Neural crest cell (in vitro differentiated cells): ENCODE measurements around the gene TMA16. TPM values are rescaled to one million over a fixed set of nuclear protein-coding genes. Genes with fewer than 3 reads are reported as not detected.

Experiments
- DNase-seq: peaks from one replicate; pipeline ENCODE4 v3.0.0; 2021; ENCODE audit warnings: low read depth, mixed read lengths, low spot score
- H3K27ac Mint-ChIP-seq: one replicate; pipeline ENCODE4 v1.8.0; 2021; ENCODE audit warnings: mild to moderate bottlenecking, mixed read lengths; ENCODE audit not compliant: unreplicated experiment
- H3K27me3 Mint-ChIP-seq: 2 replicates; pipeline ENCODE4 v1.8.0; 2021; ENCODE audit warnings: low read depth, mild to moderate bottlenecking, mixed read lengths
- H3K36me3 Mint-ChIP-seq: 2 replicates; pipeline ENCODE4 v1.8.0; 2021; ENCODE audit warnings: low read depth, mild to moderate bottlenecking, mixed read lengths
- H3K4me1 Mint-ChIP-seq: 2 replicates; pipeline ENCODE4 v1.8.0; 2021; ENCODE audit warnings: mixed read lengths
- H3K4me3 Mint-ChIP-seq: one replicate; pipeline ENCODE4 v1.8.0; 2021; ENCODE audit warnings: mild to moderate bottlenecking, mixed read lengths
- H3K9me3 Mint-ChIP-seq: 2 replicates; pipeline ENCODE4 v1.8.0; 2021; ENCODE audit warnings: mixed read lengths
- total RNA-seq: library from RNA; stranded (reverse); gene quantifications from 2 replicates; pipeline ENCODE4 v1.2.1, GENCODE V29; 2021
- TF ChIP-seq, protein P1 (sequence below): fragments of 200-600 bp; sonication (generic); conservative IDR thresholded peaks from 2 replicates; pipeline ENCODE4 v1.5.0; 2021; ENCODE audit warnings: antibody characterized with exemption, mild to moderate bottlenecking

The TMA16 gene
- total RNA-seq, 1 donor from 2014 or later, result 43.9 TPM

DNA sequence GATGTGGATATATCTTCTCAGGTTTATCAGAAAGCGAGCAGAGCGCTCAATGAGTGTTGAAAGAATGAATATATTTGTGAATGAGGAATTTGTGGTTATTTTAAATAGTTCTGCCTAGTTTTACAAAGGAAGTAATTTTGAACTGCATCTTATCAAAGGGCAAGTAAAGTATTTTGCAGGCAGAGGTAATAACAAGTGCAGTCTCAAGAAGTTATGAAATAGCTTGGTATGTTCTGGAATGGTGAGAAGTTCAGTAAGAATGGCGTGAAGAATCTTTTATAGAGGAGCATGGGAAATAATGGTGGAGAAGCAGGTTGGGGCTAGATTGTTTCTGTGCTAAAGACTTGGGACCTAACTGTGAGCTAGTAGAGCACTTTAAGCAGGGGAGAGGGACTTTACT is 10.9 kb downstream of the TMA16 start:
- Mint-ChIP-seq H3K36me3 (peaks cover 5% of the 10 kb centered on the region), H3K27ac (no peak overlapping the region), H3K9me3 (no peaks in the 10 kb centered on the region), H3K27me3 (no peaks in the 10 kb centered on the region), H3K4me1 (peaks cover 24% of the 10 kb centered on the region), H3K4me3 (no peak overlapping the region)
- TF ChIP-seq, protein P1, sequence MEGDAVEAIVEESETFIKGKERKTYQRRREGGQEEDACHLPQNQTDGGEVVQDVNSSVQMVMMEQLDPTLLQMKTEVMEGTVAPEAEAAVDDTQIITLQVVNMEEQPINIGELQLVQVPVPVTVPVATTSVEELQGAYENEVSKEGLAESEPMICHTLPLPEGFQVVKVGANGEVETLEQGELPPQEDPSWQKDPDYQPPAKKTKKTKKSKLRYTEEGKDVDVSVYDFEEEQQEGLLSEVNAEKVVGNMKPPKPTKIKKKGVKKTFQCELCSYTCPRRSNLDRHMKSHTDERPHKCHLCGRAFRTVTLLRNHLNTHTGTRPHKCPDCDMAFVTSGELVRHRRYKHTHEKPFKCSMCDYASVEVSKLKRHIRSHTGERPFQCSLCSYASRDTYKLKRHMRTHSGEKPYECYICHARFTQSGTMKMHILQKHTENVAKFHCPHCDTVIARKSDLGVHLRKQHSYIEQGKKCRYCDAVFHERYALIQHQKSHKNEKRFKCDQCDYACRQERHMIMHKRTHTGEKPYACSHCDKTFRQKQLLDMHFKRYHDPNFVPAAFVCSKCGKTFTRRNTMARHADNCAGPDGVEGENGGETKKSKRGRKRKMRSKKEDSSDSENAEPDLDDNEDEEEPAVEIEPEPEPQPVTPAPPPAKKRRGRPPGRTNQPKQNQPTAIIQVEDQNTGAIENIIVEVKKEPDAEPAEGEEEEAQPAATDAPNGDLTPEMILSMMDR, result no peak
- DNase-seq, result no peak

DNA sequence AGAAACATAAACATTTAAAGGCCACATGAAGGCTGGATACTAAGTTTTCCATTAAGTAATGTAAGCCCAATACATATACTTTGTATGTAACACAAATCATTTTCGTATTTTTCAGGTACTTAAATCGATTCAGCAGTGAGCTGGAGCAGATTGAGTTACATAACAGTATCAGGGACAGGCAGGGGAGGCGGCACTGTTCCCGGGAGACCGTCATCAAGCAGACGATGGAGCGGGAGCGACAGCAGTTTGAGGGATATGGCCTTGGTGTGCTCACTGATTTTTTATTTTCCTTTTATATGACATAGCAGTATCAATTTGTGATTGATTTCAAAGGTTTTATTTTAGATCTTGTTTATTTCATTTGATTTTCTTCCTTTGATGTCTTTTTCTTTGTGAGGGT is 20.7 kb downstream of the TMA16 start:
- Mint-ChIP-seq H3K4me1 (no peaks in the 10 kb centered on the region), H3K9me3 (no peaks in the 10 kb centered on the region), H3K27ac (no peak overlapping the region), H3K27me3 (no peaks in the 10 kb centered on the region), H3K36me3 (peaks cover 21% of the 10 kb centered on the region), H3K4me3 (no peak overlapping the region)
- no peak for DNase-seq
- TF ChIP-seq, protein P1, result no peak

DNA sequence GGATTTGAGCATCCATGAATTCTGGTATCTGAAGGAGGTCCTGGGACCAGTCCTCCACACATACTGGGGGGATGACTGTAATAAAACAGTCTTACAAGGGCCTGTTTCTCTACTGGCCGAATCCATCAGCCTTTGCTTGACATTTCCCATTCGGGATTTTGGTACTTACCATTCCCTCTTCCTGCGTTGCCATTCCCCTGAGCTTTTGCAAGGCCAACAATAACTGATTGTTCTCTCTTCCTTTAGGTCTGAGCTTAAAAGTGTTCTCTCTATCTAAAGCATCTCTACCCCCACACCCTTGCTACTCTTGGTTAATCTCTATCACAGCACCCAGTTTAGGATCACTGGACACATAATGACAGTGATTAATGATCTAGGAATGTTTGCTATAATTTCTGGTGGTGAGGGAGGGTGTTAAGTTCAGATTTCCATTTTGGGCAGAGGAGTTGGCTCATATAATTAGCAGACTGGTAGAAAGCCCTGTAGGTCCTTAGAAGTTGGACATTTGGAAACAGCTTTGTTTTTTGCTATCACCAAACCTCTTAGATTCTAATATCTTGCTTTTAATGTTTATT is 29.4 kb downstream of the TMA16 start:
- no peak overlapping the region for H3K4me3 Mint-ChIP-seq
- TF ChIP-seq, protein P1, result no peak
- no peak for DNase-seq
- H3K36me3 Mint-ChIP-seq, result peaks cover 29% of the 10 kb centered on the region
- H3K9me3 Mint-ChIP-seq, result no peaks in the 10 kb centered on the region
- peaks cover 5% of the 10 kb centered on the region for H3K4me1 Mint-ChIP-seq
- H3K27ac Mint-ChIP-seq, result no peak overlapping the region
- no peaks in the 10 kb centered on the region for H3K27me3 Mint-ChIP-seq

DNA sequence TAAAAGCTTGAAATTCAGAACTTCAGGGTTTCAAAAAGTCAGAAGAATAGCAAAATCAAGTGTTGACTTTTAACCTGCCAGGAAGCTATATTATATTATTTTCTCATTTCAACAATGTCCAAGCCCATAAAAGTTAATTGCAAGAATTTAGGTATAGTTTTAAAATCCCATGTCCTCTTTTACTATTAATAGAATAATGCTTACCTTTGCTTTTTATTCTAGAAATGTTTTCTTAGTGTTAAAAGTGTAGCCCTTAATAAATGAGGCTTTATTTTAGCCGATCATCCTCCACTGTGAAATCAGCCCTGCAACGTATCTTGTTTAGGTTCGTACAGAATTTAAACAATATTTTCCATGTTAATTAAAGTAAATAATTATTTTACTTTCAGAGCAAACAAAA is 31.5 kb downstream of the TMA16 start:
- Mint-ChIP-seq H3K27ac (no peak overlapping the region), H3K36me3 (peaks cover 33% of the 10 kb centered on the region), H3K27me3 (no peaks in the 10 kb centered on the region), H3K4me1 (peaks cover 5% of the 10 kb centered on the region), H3K9me3 (no peaks in the 10 kb centered on the region), H3K4me3 (no peak overlapping the region)
- TF ChIP-seq, protein P1, result no peak
- DNase-seq, result no peak

DNA sequence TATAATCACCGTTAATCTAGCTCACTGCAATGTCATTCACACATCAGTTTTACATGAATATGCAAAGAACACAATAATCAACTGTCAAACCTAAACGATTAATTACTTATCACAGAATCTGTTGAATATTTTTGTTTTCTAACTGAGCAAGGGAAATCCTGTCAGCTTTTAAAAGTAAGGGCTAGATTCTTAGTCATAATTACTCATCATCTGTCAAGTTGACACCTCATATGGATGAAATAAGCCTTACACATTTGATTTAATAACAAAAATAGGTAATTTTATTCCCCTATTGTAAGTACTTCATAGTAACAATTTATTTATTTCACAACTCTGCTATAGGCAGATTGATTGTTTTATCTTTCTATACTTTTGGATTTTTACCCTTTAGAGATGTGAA is 32.7 kb downstream of the TMA16 start:
- TF ChIP-seq, protein P1, result no peak
- DNase-seq, result no peak
- Mint-ChIP-seq H3K27me3 (no peaks in the 10 kb centered on the region), H3K9me3 (no peaks in the 10 kb centered on the region), H3K36me3 (peaks cover 32% of the 10 kb centered on the region), H3K4me1 (peaks cover 5% of the 10 kb centered on the region), H3K4me3 (no peak overlapping the region), H3K27ac (no peak overlapping the region)
